ENCODE data around the gene ELAVL4. TPM values are rescaled to one million over a fixed set of nuclear protein-coding genes. Genes with fewer than 3 reads are reported as not detected.

ELAVL4 gene
- total and polyA plus RNA-seq, 2 donors (not counting 3 experiments of a cell fraction or from before 2014, with no cell fraction given), result not detected

GRCh38 chr1:50174101-50174500 lies 65.4 kb downstream of the ELAVL4 start:
- POLR2A ChIA-PET, result no interaction called here
- no peaks in the 10 kb centered on the region for H3K9me1 ChIP-seq (replicated peaks; ENCODE audit: control insufficient read depth, extremely low read depth, insufficient read depth, low read length)
- TF ChIP-seq FOS (IDR thresholded peaks at IDR 0.05; ENCODE audit: borderline replicate concordance, insufficient read depth, low read length), result no peak
- TF ChIP-seq EZH2 (IDR thresholded peaks at IDR 0.05; ENCODE audit: borderline replicate concordance, low read depth, low read length, severe bottlenecking), result no peak
- no peak for TF ChIP-seq MYC (IDR thresholded peaks at IDR 0.05; ENCODE audit: low read depth, low read length)
- TF ChIP-seq GATA2 (IDR thresholded peaks at IDR 0.05; ENCODE audit: insufficient read depth, insufficient read length, low read depth, low read length), result no peak
- TF ChIP-seq POLR2AphosphoS5 (IDR thresholded peaks at IDR 0.05; ENCODE audit: insufficient read depth, low read depth, low read length), result no peak
- no peak for TF ChIP-seq JUN (IDR thresholded peaks at IDR 0.05; ENCODE audit: borderline replicate concordance, insufficient read depth, insufficient read length, low read depth)
- TF ChIP-seq CTCF (IDR thresholded peaks at IDR 0.05; ENCODE audit: extremely low read depth in 1 of 2, insufficient read depth in 1 of 2, low read depth in 1 of 2, low read length in 2 of 2), result no peak
- TF ChIP-seq MAX (IDR thresholded peaks at IDR 0.05; ENCODE audit: insufficient read depth, insufficient read length), result no peak
- TF ChIP-seq POLR2A (IDR thresholded peaks at IDR 0.05; ENCODE audit: low read depth, low read length), result no peak
- H3K27ac ChIP-seq (ENCODE audit: insufficient read depth, low read depth, low read length), result no peak overlapping the region
- FAIRE-seq (no peak), DNase-seq (ENCODE audit: low read depth, low spot score) (no peak)
- no peaks in the 10 kb centered on the region for H3K79me2 ChIP-seq (ENCODE audit: control insufficient read depth, insufficient read depth, low read length)
- no peaks in the 10 kb centered on the region for H3K4me1 ChIP-seq (ENCODE audit: control insufficient read depth, extremely low read depth, insufficient read depth, low read length)
- no peak overlapping the region for H3K4me3 ChIP-seq (replicated peaks in 1 of 3; ENCODE audit: insufficient read depth in 1 of 3, low read depth in 1 of 3, low read length in 3 of 3)
- H3K4me2 ChIP-seq (ENCODE audit: insufficient read depth, low read length), result no peak overlapping the region
- BruUV-seq (replicated peaks), result no TSS peak
- no peak overlapping the region for H3K9ac ChIP-seq (replicated peaks; ENCODE audit: extremely low read depth, insufficient read depth, low read length)
- CTCF ChIA-PET, result no interaction called here
- no peaks in the 10 kb centered on the region for H4K20me1 ChIP-seq (replicated peaks; ENCODE audit: control insufficient read depth, extremely low read depth, insufficient read depth, low read length)
- intact Hi-C loops (cut with micrococcal nuclease) (no loop called here), dilution Hi-C loops (cut with MboI; ENCODE audit: extremely low pct_ligation_motif_present, low sequenced_read_pairs) (no loop called here)
- no peaks in the 10 kb centered on the region for H3K9me3 ChIP-seq (replicated peaks; ENCODE audit: control insufficient read depth, insufficient read depth, low read length)
- no peak overlapping the region for H2AFZ ChIP-seq (ENCODE audit: low read depth, low read length)
- no peaks in the 10 kb centered on the region for H3K36me3 ChIP-seq (ENCODE audit: control insufficient read depth in 2 of 2, extremely low read depth in 1 of 2, insufficient read depth in 2 of 2, low read length in 2 of 2)
- H3K27me3 ChIP-seq (ENCODE audit: control insufficient read depth in 2 of 2, insufficient read depth in 2 of 2, low read length in 2 of 2), result no peaks in the 10 kb centered on the region
